ENCODE data around the gene EGLN3. TPM values are rescaled to one million over a fixed set of nuclear protein-coding genes. Genes with fewer than 3 reads are reported as not detected.

The EGLN3 gene
- polyA plus RNA-seq, 2 of the 4 experiments (the other 2 are of a cell fraction) = 3.5 to 15.4 TPM

GRCh38 chr14:33959692-33960151 is 8.8 kb upstream of the EGLN3 start:
- ATAC-seq = 0 out of 6 replicates have a peak, but pooled peaks of 1 of the 2 experiments have one; percentile 58
- CTCF ChIA-PET = interaction anchor here (0.9 kb wide), 1 partner anchor 111 kb away, joined by 4 read pairs; no protein-coding TSS in a partner anchor

GRCh38 chr14:33958605-33959226 is 7.8 kb upstream of the EGLN3 start:
- H3K9me3 ChIP-seq = no peaks in the 10 kb centered on the region
- no peak overlapping the region for H3K4me3 ChIP-seq
- WGBS (ENCODE audit: missing lambda C conversion rate) = 69% methylated on average over 7 of the region's 7 CpGs
- no peaks in the 10 kb centered on the region for H3K4me1 ChIP-seq
- DNase-seq (ENCODE audit: low read depth in 1 of 2, low spot score in 1 of 2) = no peak
- CTCF ChIA-PET = interaction anchor here (0.9 kb wide), 1 partner anchor 110 kb away, joined by 4 read pairs; no protein-coding TSS in a partner anchor
- H3K4me2 ChIP-seq = no peak overlapping the region
- no peak overlapping the region for H3K27ac ChIP-seq
- FAIRE-seq = no peak
- TF ChIP-seq HOXB13 (CRISPR knock-in tag; IDR thresholded peaks at IDR 0.05; ENCODE audit: low read depth) (no peak), CEBPB (IDR thresholded peaks at IDR 0.05) (no peak), TFCP2L1 (CRISPR knock-in tag; IDR thresholded peaks at IDR 0.05) (no peak), MAZ (IDR thresholded peaks at IDR 0.05; ENCODE audit: borderline replicate concordance, low read depth, low read length) (no peak), KDM5A (IDR thresholded peaks at IDR 0.05) (no peak), ZC3H11A (IDR thresholded peaks at IDR 0.05) (no peak)
- ATAC-seq = no peak
- POLR2A ChIA-PET = no interaction called here

More at GRCh38 chr14:33959692-33960151, 8.8 kb upstream of the EGLN3 start:
- TF ChIP-seq FOXS1 (CRISPR knock-in tag; IDR thresholded peaks at IDR 0.05) (no peak), CHD2 (IDR thresholded peaks at IDR 0.05; ENCODE audit: low read length, partially characterized antibody) (no peak), RAD21 (conservative IDR thresholded peaks at IDR 0.05 in 1 of 2, IDR thresholded peaks at IDR 0.05 in 1 of 2) (no peak), ATOH8 (CRISPR knock-in tag; IDR thresholded peaks at IDR 0.05; ENCODE audit: low read depth) (no peak), RFX5 (IDR thresholded peaks at IDR 0.05) (no peak), EP300 (IDR thresholded peaks at IDR 0.05) (no peak), HDAC2 (IDR thresholded peaks at IDR 0.05) (no peak), EHF (CRISPR knock-in tag; IDR thresholded peaks at IDR 0.05) (no peak), PHF8 (IDR thresholded peaks at IDR 0.05; ENCODE audit: borderline replicate concordance, low read depth) (no peak), POLR2A (IDR thresholded peaks at IDR 0.05; ENCODE audit: low read length) (no peak), ZC3H11A (IDR thresholded peaks at IDR 0.05) (no peak), RARB (CRISPR knock-in tag; IDR thresholded peaks at IDR 0.05) (no peak), HOXA7 (CRISPR knock-in tag; IDR thresholded peaks at IDR 0.05) (no peak), MAFK (IDR thresholded peaks at IDR 0.05; ENCODE audit: partially characterized antibody) (no peak), MYC (IDR thresholded peaks at IDR 0.05; ENCODE audit: borderline replicate concordance, low read length) (no peak), GATA3 (IDR thresholded peaks at IDR 0.05; ENCODE audit: borderline replicate concordance) (no peak), JUN (IDR thresholded peaks at IDR 0.05) (no peak), ZFP36 (IDR thresholded peaks at IDR 0.05; ENCODE audit: borderline replicate concordance, partially characterized antibody) (no peak)
- TF ChIP-seq, protein P1, sequence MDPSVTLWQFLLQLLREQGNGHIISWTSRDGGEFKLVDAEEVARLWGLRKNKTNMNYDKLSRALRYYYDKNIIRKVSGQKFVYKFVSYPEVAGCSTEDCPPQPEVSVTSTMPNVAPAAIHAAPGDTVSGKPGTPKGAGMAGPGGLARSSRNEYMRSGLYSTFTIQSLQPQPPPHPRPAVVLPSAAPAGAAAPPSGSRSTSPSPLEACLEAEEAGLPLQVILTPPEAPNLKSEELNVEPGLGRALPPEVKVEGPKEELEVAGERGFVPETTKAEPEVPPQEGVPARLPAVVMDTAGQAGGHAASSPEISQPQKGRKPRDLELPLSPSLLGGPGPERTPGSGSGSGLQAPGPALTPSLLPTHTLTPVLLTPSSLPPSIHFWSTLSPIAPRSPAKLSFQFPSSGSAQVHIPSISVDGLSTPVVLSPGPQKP (IDR thresholded peaks at IDR 0.05; ENCODE audit: low read depth, low read length) = no peak
- TF ChIP-seq, protein P2, sequence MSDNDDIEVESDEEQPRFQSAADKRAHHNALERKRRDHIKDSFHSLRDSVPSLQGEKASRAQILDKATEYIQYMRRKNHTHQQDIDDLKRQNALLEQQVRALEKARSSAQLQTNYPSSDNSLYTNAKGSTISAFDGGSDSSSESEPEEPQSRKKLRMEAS (IDR thresholded peaks at IDR 0.05) = no peak
- Histone ChIP-seq H3K4me3 (no peak overlapping the region), H3K4me2 (no peak overlapping the region), H3K27ac (no peak overlapping the region), H3K4me1 (no peaks in the 10 kb centered on the region), H3K9me3 (no peaks in the 10 kb centered on the region)
- 92% methylated on average over 4 of the region's 4 CpGs for WGBS (ENCODE audit: missing lambda C conversion rate)
- DNase-seq (ENCODE audit: low read depth in 1 of 2, low spot score in 1 of 2) = no peak
- POLR2A ChIA-PET = no interaction called here
- no peak for FAIRE-seq

Measured in A549 (cell line).